Forelimb muscle (tissue), 1 donor: ENCODE results near the gene DIAPH2. TPM values are rescaled to one million over a fixed set of nuclear protein-coding genes. Genes with fewer than 3 reads are reported as not detected.
"Not testable (repeated sequence)": the region's sequence is repeated elsewhere in the genome, so short reads cannot be mapped to it uniquely, and the experiment has no call there.

Experiments
- DNase-seq: peaks from one replicate; pipeline ENCODE4 v3.0.0-alpha.2; 2013; ENCODE audit warnings: low read depth
- polyA plus RNA-seq: library from polyadenylated mRNA; unstranded; fragments of 120-200 nt; gene quantifications from one replicate; pipeline ENCODE4 v1.2.1, GENCODE V29; 2013; ENCODE audit not compliant: insufficient read length

Gene DIAPH2
- polyA plus RNA-seq, 1 donor = 8.2 TPM

GRCh38 chrX:97380200-97380599 is 695.6 kb downstream of the DIAPH2 start:
- DNase-seq = no peak

- no peak for DNase-seq
Measured at GRCh38 chrX:97384685-97385084, 700.0 kb downstream of the DIAPH2 start.

GRCh38 chrX:97387004-97387403 is 702.4 kb downstream of the DIAPH2 start:
- no peak for DNase-seq

GRCh38 chrX:97389761-97390192 is 705.1 kb downstream of the DIAPH2 start:
- no peak for DNase-seq

GRCh38 chrX:97397371-97397770 is 712.7 kb downstream of the DIAPH2 start:
- DNase-seq = no peak

GRCh38 chrX:97398030-97398551 is 713.4 kb downstream of the DIAPH2 start:
- DNase-seq = no peak

- DNase-seq = no peak
Measured at GRCh38 chrX:97399400-97399799, 714.8 kb downstream of the DIAPH2 start.

GRCh38 chrX:97400492-97400891 is 715.9 kb downstream of the DIAPH2 start:
- DNase-seq = no peak

GRCh38 chrX:97401154-97401553 is 716.5 kb downstream of the DIAPH2 start:
- DNase-seq = no peak

- no peak for DNase-seq
Measured at GRCh38 chrX:97401586-97402136, 717.0 kb downstream of the DIAPH2 start.

- DNase-seq = no peak
Measured at GRCh38 chrX:97402333-97402732, 717.7 kb downstream of the DIAPH2 start.

- no peak for DNase-seq
Measured at GRCh38 chrX:97402903-97403302, 718.3 kb downstream of the DIAPH2 start.

- DNase-seq = no peak
Measured at GRCh38 chrX:97405031-97405660, 720.5 kb downstream of the DIAPH2 start.

- DNase-seq = not testable (repeated sequence)
Measured at GRCh38 chrX:97409632-97410415, 725.2 kb downstream of the DIAPH2 start.

GRCh38 chrX:97416461-97416860 is 731.8 kb downstream of the DIAPH2 start:
- no peak for DNase-seq

GRCh38 chrX:97429101-97429500 is 744.5 kb downstream of the DIAPH2 start:
- DNase-seq = no peak

GRCh38 chrX:97431281-97431680 is 746.6 kb downstream of the DIAPH2 start:
- no peak for DNase-seq

- no peak for DNase-seq
Measured at GRCh38 chrX:97446298-97446882, 761.7 kb downstream of the DIAPH2 start.

GRCh38 chrX:97447306-97447705 is 762.7 kb downstream of the DIAPH2 start:
- no peak for DNase-seq

- no peak for DNase-seq
Measured at GRCh38 chrX:97452283-97452682, 767.6 kb downstream of the DIAPH2 start.

- no peak for DNase-seq
Measured at GRCh38 chrX:97461763-97462162, 777.1 kb downstream of the DIAPH2 start.

- DNase-seq = no peak
Measured at GRCh38 chrX:97471071-97471470, 786.4 kb downstream of the DIAPH2 start.
